HCT116 (cell line): ENCODE data around the gene KAT6B. TPM values are rescaled to one million over a fixed set of nuclear protein-coding genes. Genes with fewer than 3 reads are reported as not detected.

Experiments used
- ATAC-seq: fragments of 200-7000 bp; cut with Tn5 transposase; 2 replicates; pipeline ENCODE4 v1.9.1; 2020; ENCODE audit warnings: mild to moderate bottlenecking, moderate library complexity
- BruUV-seq: library from RNA; stranded (reverse); fragments of 400-500 nt; replicated peaks from 2 replicates; lab custom pipeline; 2021; lab: Mats Ljungman, UMichigan
- CTCF ChIA-PET: fragments of 300-600 bp; sonication (Branson Sonifier 250); formaldehyde crosslinking; loops from one replicate; lab custom pipeline; 2021; ENCODE audit warnings: antibody characterized with exemption; lab: Charles Lee
- POLR2A ChIA-PET: fragments of 300-600, 350-600 bp; sonication (Branson Sonifier 250); formaldehyde crosslinking; loops from one replicate; lab custom pipeline; 2021; ENCODE audit warnings: antibody characterized with exemption; lab: Charles Lee
- RAD21 ChIA-PET, 2 experiments: fragments of 300-600 bp; sonication (Branson Sonifier 250); formaldehyde crosslinking; loops; one replicate each; lab custom pipeline; 2023; ENCODE audit warnings: low total read pairs in 2 of 2; ENCODE audit not compliant: uncharacterized antibody in 2 of 2, unreplicated experiment in 2 of 2, low non-redundant PET in 1 of 2; lab: Charles Lee
- DNase-seq: peaks from one replicate; pipeline ENCODE4 v3.0.0-alpha.2; 2010; ENCODE audit warnings: low read depth, low spot score
- H2AFZ ChIP-seq: fragments of 200-600 bp; shearing (Covaris generic), sonication (generic); 2 replicates; pipeline ENCODE4 v1.6.1; 2017; ENCODE audit warnings: low read depth, mixed run types, mixed read lengths, antibody characterized with exemption, low read length; ENCODE audit not compliant: poor library complexity, severe bottlenecking
- H3K27ac ChIP-seq: 2 replicates; pipeline ENCODE4 v1.5.1; 2012; ENCODE audit warnings: low read depth, low read length
- H3K27me3 ChIP-seq: fragments of 200-600 bp; sonication (generic); 2 replicates; pipeline ENCODE4 v1.6.1; 2016; ENCODE audit warnings: mixed run types, low read length, mixed read lengths; ENCODE audit not compliant: insufficient read depth
- H3K36me3 ChIP-seq, 2 experiments: fragments of 200-500 bp in 1 of 2; fragments of 200-600 bp in 1 of 2; sonication (Bioruptor generic) in 1 of 2; sonication (generic) in 1 of 2; 2 replicates each; pipeline versions ENCODE4 v1.5.1 to v1.6.1; 2014 to 2016; ENCODE audit warnings: low read length in 2 of 2, inconsistent platforms in 1 of 2, mixed read lengths in 1 of 2, mixed run types in 1 of 2; ENCODE audit not compliant: insufficient read depth in 2 of 2, control insufficient read depth in 1 of 2
- H3K4me1 ChIP-seq, 2 experiments: fragments of 200-600 bp in 1 of 2; sonication (generic) in 1 of 2; 2 replicates each; pipeline versions ENCODE4 v1.5.1 to v1.6.1; 2012 to 2017; ENCODE audit warnings: low read length in 2 of 2, inconsistent platforms in 1 of 2, mild to moderate bottlenecking in 1 of 2, mixed read lengths in 1 of 2, mixed run types in 1 of 2, moderate library complexity in 1 of 2; ENCODE audit not compliant: insufficient read depth in 2 of 2, control insufficient read depth in 1 of 2
- H3K4me2 ChIP-seq: fragments of 200-600 bp; sonication (generic); 2 replicates; pipeline ENCODE4 v1.6.1; 2017; ENCODE audit warnings: mixed run types, low read length, mixed read lengths
- H3K4me3 ChIP-seq, 2 experiments: fragments of 200-600 bp in 1 of 2; sonication (generic) in 1 of 2; replicated peaks in 1 of 2; 2 replicates each; pipeline ENCODE4 v1.5.1; 2011 to 2016; ENCODE audit warnings: low read length in 2 of 2, control low read depth in 1 of 2, low read depth in 1 of 2, mild to moderate bottlenecking in 1 of 2, mixed read lengths in 1 of 2, mixed run types in 1 of 2
- H3K79me2 ChIP-seq: fragments of 200-600 bp; sonication (generic); 2 replicates; pipeline ENCODE4 v1.6.1; 2017; ENCODE audit warnings: mild to moderate bottlenecking, mixed run types, low read length, moderate library complexity, mixed read lengths; ENCODE audit not compliant: insufficient read depth
- H3K9ac ChIP-seq: fragments of 200-600 bp; sonication (generic); 2 replicates; pipeline ENCODE4 v1.6.1; 2016; ENCODE audit warnings: low read length, mixed read lengths
- H3K9me2 ChIP-seq: fragments of 200-600 bp; sonication (generic), shearing (Covaris generic); 2 replicates; pipeline ENCODE4 v1.6.1; 2017; ENCODE audit warnings: mixed run types, mild to moderate bottlenecking, moderate library complexity; ENCODE audit not compliant: insufficient read depth
- H3K9me3 ChIP-seq, 2 experiments: fragments of 200-500 bp in 1 of 2; fragments of 200-600 bp in 1 of 2; sonication (Bioruptor generic) in 1 of 2; sonication (generic) in 1 of 2; 2 replicates each; pipeline ENCODE4 v1.6.1; 2014 to 2017; ENCODE audit warnings: low read length in 2 of 2, mixed read lengths in 2 of 2, inconsistent platforms in 1 of 2, low read depth in 1 of 2, mild to moderate bottlenecking in 1 of 2, mixed run types in 1 of 2, moderate library complexity in 1 of 2; ENCODE audit not compliant: control insufficient read depth in 1 of 2, insufficient read depth in 1 of 2
- H4K20me1 ChIP-seq: fragments of 200-600 bp; sonication (generic), shearing (Covaris generic); 2 replicates; pipeline ENCODE4 v1.6.1; 2017; ENCODE audit warnings: mixed run types, mild to moderate bottlenecking, moderate library complexity; ENCODE audit not compliant: insufficient read depth
- FOSL1 ChIP-seq: IDR thresholded peaks from 2 replicates; pipeline ENCODE4 v1.6.1; 2012; ENCODE audit warnings: low read depth
- JUND ChIP-seq: IDR thresholded peaks from 2 replicates; pipeline ENCODE4 v1.6.1; 2012
- RAD21 ChIP-seq: IDR thresholded peaks from 2 replicates; pipeline ENCODE4 v1.6.1; 2012; ENCODE audit warnings: low read depth, mild to moderate bottlenecking
- SIN3A ChIP-seq: IDR thresholded peaks from 2 replicates; pipeline ENCODE4 v1.6.1; 2012; ENCODE audit warnings: low read depth
- SRF ChIP-seq: IDR thresholded peaks from 2 replicates; pipeline ENCODE4 v1.6.1; 2012; ENCODE audit warnings: low read depth
- YY1 ChIP-seq: IDR thresholded peaks from 2 replicates; pipeline ENCODE4 v1.6.1; 2011; ENCODE audit warnings: low read length, low read depth, moderate library complexity, mild to moderate bottlenecking; ENCODE audit not compliant: insufficient replicate concordance; ENCODE audit errors: extremely low read depth
- ZFX ChIP-seq: fragments of 450-650 bp; IDR thresholded peaks from 2 replicates; pipeline ENCODE4 v1.6.1; 2017
- ZNF274 ChIP-seq: fragments of 200-500 bp; sonication (Bioruptor generic); IDR thresholded peaks from 2 replicates; pipeline ENCODE4 v1.6.1; 2014; ENCODE audit warnings: mild to moderate bottlenecking, low read depth, low read length, inconsistent platforms
- intact Hi-C: fragments of 100-400 bp; cut with micrococcal nuclease; formaldehyde crosslinking; loops from 2 replicates; pipeline ENCODE4 v1.10.0; 2022
- total RNA-seq: library from RNA; stranded (reverse); gene quantifications from one replicate; pipeline ENCODE4 v1.2.1, GENCODE V29; 2021; ENCODE audit not compliant: unreplicated experiment
- TF ChIP-seq, protein P1 (sequence below): IDR thresholded peaks from 2 replicates; pipeline ENCODE4 v1.6.1; 2012
- TF ChIP-seq, protein P2 (sequence below): IDR thresholded peaks from 2 replicates; pipeline ENCODE4 v1.6.1; 2012; ENCODE audit warnings: low read depth

The KAT6B gene
- total RNA-seq, 1 experiment from 2014 or later: 17.8 TPM

DNA sequence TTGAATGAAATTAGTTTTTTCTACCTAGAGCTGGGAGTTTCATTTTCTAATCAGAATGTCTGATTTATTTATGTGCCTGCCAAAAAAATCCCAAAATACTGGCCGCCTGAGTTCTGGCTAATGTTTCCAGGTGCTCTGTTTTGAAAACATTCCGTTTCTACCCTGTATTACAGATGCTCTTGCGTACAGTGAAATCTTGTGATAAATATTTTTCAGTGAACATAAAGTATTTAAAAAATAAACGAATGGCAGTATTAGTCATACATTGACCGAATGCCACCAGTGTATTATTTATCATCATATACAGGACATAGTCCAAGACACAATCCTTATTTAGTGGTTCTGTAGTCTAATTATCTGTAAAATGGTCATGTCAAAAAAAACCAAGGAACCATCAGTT, 102.8 kb downstream of the KAT6B start:
- ATAC-seq (no peak), DNase-seq (no peak)
- POLR2A ChIA-PET: no interaction called here
- no peak overlapping the region for H3K9ac ChIP-seq
- no peaks in the 10 kb centered on the region for H3K9me2 ChIP-seq
- H4K20me1 ChIP-seq: no peaks in the 10 kb centered on the region
- intact Hi-C loops: no loop called here
- H3K4me1 ChIP-seq: peaks cover 16 to 24% of the 10 kb centered on the region in 2 experiments
- no peaks in the 10 kb centered on the region; the same call in 1 of the 2 replicates for H3K79me2 ChIP-seq
- H3K4me3 ChIP-seq: no peak overlapping the region
- BruUV-seq: no TSS peak
- no peak overlapping the region for H2AFZ ChIP-seq
- no peak overlapping the region for H3K27ac ChIP-seq
- no peaks in the 10 kb centered on the region for H3K36me3 ChIP-seq
- no peak for TF ChIP-seq YY1
- TF ChIP-seq, protein P1, sequence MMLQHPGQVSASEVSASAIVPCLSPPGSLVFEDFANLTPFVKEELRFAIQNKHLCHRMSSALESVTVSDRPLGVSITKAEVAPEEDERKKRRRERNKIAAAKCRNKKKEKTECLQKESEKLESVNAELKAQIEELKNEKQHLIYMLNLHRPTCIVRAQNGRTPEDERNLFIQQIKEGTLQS: no peak
- TF ChIP-seq RAD21: no peak
- no peak for TF ChIP-seq SIN3A
- no peak for TF ChIP-seq SRF
- no peak for TF ChIP-seq JUND
- no peak for TF ChIP-seq FOSL1
- TF ChIP-seq, protein P2, sequence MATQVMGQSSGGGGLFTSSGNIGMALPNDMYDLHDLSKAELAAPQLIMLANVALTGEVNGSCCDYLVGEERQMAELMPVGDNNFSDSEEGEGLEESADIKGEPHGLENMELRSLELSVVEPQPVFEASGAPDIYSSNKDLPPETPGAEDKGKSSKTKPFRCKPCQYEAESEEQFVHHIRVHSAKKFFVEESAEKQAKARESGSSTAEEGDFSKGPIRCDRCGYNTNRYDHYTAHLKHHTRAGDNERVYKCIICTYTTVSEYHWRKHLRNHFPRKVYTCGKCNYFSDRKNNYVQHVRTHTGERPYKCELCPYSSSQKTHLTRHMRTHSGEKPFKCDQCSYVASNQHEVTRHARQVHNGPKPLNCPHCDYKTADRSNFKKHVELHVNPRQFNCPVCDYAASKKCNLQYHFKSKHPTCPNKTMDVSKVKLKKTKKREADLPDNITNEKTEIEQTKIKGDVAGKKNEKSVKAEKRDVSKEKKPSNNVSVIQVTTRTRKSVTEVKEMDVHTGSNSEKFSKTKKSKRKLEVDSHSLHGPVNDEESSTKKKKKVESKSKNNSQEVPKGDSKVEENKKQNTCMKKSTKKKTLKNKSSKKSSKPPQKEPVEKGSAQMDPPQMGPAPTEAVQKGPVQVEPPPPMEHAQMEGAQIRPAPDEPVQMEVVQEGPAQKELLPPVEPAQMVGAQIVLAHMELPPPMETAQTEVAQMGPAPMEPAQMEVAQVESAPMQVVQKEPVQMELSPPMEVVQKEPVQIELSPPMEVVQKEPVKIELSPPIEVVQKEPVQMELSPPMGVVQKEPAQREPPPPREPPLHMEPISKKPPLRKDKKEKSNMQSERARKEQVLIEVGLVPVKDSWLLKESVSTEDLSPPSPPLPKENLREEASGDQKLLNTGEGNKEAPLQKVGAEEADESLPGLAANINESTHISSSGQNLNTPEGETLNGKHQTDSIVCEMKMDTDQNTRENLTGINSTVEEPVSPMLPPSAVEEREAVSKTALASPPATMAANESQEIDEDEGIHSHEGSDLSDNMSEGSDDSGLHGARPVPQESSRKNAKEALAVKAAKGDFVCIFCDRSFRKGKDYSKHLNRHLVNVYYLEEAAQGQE: no peak
- no peak for TF ChIP-seq ZFX
- TF ChIP-seq ZNF274: no peak
- H3K27me3 ChIP-seq: no peaks in the 10 kb centered on the region
- RAD21 ChIA-PET: no interaction called here
- CTCF ChIA-PET: no interaction called here
- no peak overlapping the region for H3K4me2 ChIP-seq
- no peaks in the 10 kb centered on the region for H3K9me3 ChIP-seq
